ENCODE results near the gene HLA-C. TPM values are rescaled to one million over a fixed set of nuclear protein-coding genes. Genes with fewer than 3 reads are reported as not detected.
"Not testable (repeated sequence)": the region's sequence is repeated elsewhere in the genome, so short reads cannot be mapped to it uniquely, and the experiment has no call there.

The HLA-C gene
- total RNA-seq, 4 donors from 2014 or later = 128 to 659 (median 229) TPM

DNA sequence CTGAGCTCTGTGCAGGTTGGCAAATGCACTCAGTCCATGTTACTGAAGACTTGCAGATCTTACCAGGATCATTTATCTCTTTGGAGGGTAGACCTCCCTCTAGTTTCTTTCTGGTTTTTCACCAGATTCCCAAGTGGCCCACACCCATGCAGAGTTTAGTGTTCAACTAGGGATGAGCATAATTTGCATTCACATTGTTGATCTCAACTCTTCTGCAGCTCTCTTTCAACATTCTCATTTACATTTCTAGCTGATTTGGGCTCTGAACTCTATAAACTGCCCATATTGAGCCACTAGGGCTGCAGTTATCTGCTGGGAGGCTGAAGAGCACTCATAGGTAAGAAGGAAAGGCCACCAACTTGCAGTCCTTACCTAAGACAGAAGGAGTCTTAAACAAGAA, 17.9 kb upstream of the HLA-C start:
- Histone ChIP-seq H3K27me3 (peaks cover 0 to 42% (median 0%) of the 10 kb centered on the region in 4 donors), H3K4me3 (no peak overlapping the region), H3K9me3 (no peaks in the 10 kb centered on the region), H3K4me1 (no peaks in the 10 kb centered on the region), H3K36me3 (no peaks in the 10 kb centered on the region), H3K27ac (no peak overlapping the region)
- intact Hi-C loops (cut with DNase I) = no loop called here
- TF ChIP-seq CTCF (IDR thresholded peaks at IDR 0.05) (no peak), POLR2A (IDR thresholded peaks at IDR 0.05) (no peak)
- no peak for DNase-seq

- DNase-seq = no peak
- Histone ChIP-seq H3K27me3 (peaks cover 0 to 27% (median 0%) of the 10 kb centered on the region in 4 donors), H3K36me3 (no peaks in the 10 kb centered on the region), H3K4me1 (no peaks in the 10 kb centered on the region), H3K9me3 (no peaks in the 10 kb centered on the region), H3K4me3 (no peak overlapping the region), H3K27ac (no peak overlapping the region)
- intact Hi-C loops (cut with DNase I) = no loop called here
- 74 to 78% methylated on average over 3 to 4 of the region's 4 CpGs for WGBS, 2 donors
- TF ChIP-seq POLR2A (IDR thresholded peaks at IDR 0.05) = no peak
- no peak for TF ChIP-seq CTCF (IDR thresholded peaks at IDR 0.05)
Measured at GRCh38 chr6:31287619-31288018, 15.7 kb upstream of the HLA-C start.

- Histone ChIP-seq H3K9me3 (no peaks in the 10 kb centered on the region), H3K36me3 (no peaks in the 10 kb centered on the region), H3K4me1 (no peaks in the 10 kb centered on the region), H3K27ac (no peak overlapping the region), H3K4me3 (no peak overlapping the region), H3K27me3 (peaks cover 0 to 15% (median 0%) of the 10 kb centered on the region in 4 donors)
- 54 to 60% methylated on average over 2 of the region's 2 CpGs for WGBS, 2 donors
- intact Hi-C loops (cut with DNase I) = no loop called here
- no peak for DNase-seq
- TF ChIP-seq POLR2A (IDR thresholded peaks at IDR 0.05) = no peak
- no peak for TF ChIP-seq CTCF (IDR thresholded peaks at IDR 0.05)
Measured at GRCh38 chr6:31285982-31286381, 14.1 kb upstream of the HLA-C start.

DNA sequence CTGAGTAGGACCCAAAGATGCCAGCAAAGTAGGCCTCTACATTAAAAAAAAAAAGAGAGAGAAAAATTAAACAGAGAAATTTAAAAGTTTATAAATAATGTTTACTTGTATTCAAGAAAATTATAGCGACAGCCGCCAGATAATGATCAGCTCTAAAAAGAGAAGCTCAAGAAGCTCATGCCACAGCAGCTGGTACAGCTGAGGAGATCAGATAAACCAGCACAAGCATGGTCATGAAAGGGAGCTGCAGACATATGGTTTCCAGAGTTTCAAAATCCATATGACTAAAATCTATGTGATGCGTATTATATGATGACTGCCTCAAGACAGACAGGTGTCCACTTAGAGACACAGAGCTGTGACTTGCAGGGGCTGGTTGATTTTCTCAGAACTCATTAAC, 13.6 kb upstream of the HLA-C start:
- Histone ChIP-seq H3K27ac (no peak overlapping the region), H3K9me3 (no peaks in the 10 kb centered on the region), H3K4me3 (no peak overlapping the region), H3K36me3 (no peaks in the 10 kb centered on the region), H3K27me3 (peaks cover 0 to 11% (median 0%) of the 10 kb centered on the region in 4 donors), H3K4me1 (no peaks in the 10 kb centered on the region)
- no peak for DNase-seq
- TF ChIP-seq CTCF (IDR thresholded peaks at IDR 0.05) = no peak
- no peak for TF ChIP-seq POLR2A (IDR thresholded peaks at IDR 0.05)
- intact Hi-C loops (cut with DNase I) = no loop called here
- 63 to 86% methylated on average over 3 of the region's 3 CpGs for WGBS, 2 donors

- H3K27ac ChIP-seq; intact Hi-C loops (cut with DNase I); H3K9me3 ChIP-seq; H3K4me1 ChIP-seq; H3K27me3 ChIP-seq; H3K36me3 ChIP-seq; DNase-seq; H3K4me3 ChIP-seq: not testable (repeated sequence)
- WGBS, 2 donors = 74 to 77% methylated on average over 3 of the region's 3 CpGs
Measured at GRCh38 chr6:31279647-31280046, 7.8 kb upstream of the HLA-C start.

All from esophagus squamous epithelium (tissue), 5 donors.